Measurements from ENCODE around the gene EHMT1. TPM values are rescaled to one million over a fixed set of nuclear protein-coding genes. Genes with fewer than 3 reads are reported as not detected.

Gene EHMT1
- total and polyA plus RNA-seq, 9 of the 15 experiments (the other 6 are each of a cell fraction or from before 2014, with no cell fraction given): 2.2 to 76.0 (median 36.4) TPM

DNA sequence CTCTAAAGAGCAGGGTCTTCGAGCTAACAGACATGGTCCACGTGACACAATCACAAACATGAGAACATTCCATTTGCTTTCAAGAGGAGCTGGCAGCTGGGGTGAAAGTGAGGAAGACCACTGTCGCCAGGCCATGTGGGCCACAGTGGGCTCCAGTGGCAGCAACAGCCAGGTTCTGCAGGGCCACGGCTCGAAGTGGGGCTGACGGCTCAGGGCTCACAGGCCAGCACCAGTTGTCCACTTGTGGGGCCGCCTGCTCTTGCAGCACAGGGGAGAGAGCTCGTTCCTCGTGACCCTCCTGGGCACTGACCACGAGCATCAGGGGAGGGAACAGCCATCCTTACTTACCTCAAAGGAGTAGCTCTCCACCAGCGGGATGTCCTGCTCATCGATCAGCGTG, 30.5 kb upstream of the EHMT1 start:
- no peak overlapping the region for H3K4me3 ChIP-seq
- 90% methylated on average over 11 of the region's 13 CpGs for WGBS (ENCODE audit: insufficient coverage, low coverage, missing lambda C conversion rate)
- peaks cover 57% of the 10 kb centered on the region; the same call in 2 of the 3 replicates for H3K36me3 ChIP-seq (ENCODE audit: control insufficient read depth, insufficient read depth, low read length)
- ChIA-PET POLR2A (interaction anchor here (0.6 to 1.3 kb wide), 7 partner anchors 8 to 165 kb away, joined by 3 to 6 read pairs (median 3); partner anchors contain the start of gene DPH7), CTCF (ENCODE audit: low intra/inter-chr PET ratio) (no interaction called here)
- H3K27ac ChIP-seq (ENCODE audit: extremely low read depth, low read depth, low read length): no peak overlapping the region
- H3K9ac ChIP-seq (ENCODE audit: insufficient read depth in 1 of 2, low read depth in 2 of 2, low read length in 2 of 2): peak overlapping the region; percentile 82 to 99; a peak in 3 of 4 replicates
- DNase-seq (ENCODE audit: extremely low read depth in 1 of 4, low spot score in 3 of 4) (no peak), ATAC-seq (no peak), FAIRE-seq (no peak)
- peaks cover 27 to 61% of the 10 kb centered on the region in 2 experiments; a peak in 4 of 5 replicates for H3K4me1 ChIP-seq (replicated peaks in 1 of 2; ENCODE audit: control insufficient read depth in 2 of 2, insufficient read depth in 2 of 2, low read length in 2 of 2)
- H3K79me2 ChIP-seq (ENCODE audit: control insufficient read depth, insufficient read depth, low read length): peaks cover 35% of the 10 kb centered on the region
- TF ChIP-seq TBP (optimal IDR thresholded peaks at IDR 0.05; ENCODE audit: low read depth, low read length): no peak
- TF ChIP-seq FOXJ2 (tag; IDR thresholded peaks at IDR 0.05): no peak
- TF ChIP-seq POLR2G (IDR thresholded peaks at IDR 0.05; ENCODE audit: low read depth, low read length): peak; percentile 35; the same call in 1 of the 2 replicates
- H4K20me1 ChIP-seq (replicated peaks; ENCODE audit: control insufficient read depth, insufficient read depth, low read length): peaks cover 19% of the 10 kb centered on the region; the same call in 1 of the 2 replicates
- no peaks in the 10 kb centered on the region for H3K9me3 ChIP-seq (replicated peaks; ENCODE audit: control insufficient read depth, insufficient read depth, low read depth, low read length)
- in situ Hi-C loops (cut with MboI) (no loop called here), intact Hi-C loops (cut with micrococcal nuclease) (loop anchor here (10.0 kb wide), 1 partner anchor 86 kb away; no protein-coding TSS in a partner anchor)
- H2AFZ ChIP-seq (ENCODE audit: low read depth, low read length): no peak overlapping the region
- no peak overlapping the region for H3K4me2 ChIP-seq (ENCODE audit: insufficient read depth, low read length)
- H3K27me3 ChIP-seq (ENCODE audit: control insufficient read depth in 2 of 2, insufficient read depth in 2 of 2, low read length in 2 of 2): no peaks in the 10 kb centered on the region
- H3K9me1 ChIP-seq (ENCODE audit: control insufficient read depth, insufficient read depth, low read length): no peaks in the 10 kb centered on the region
- no TSS peak for BruUV-seq (replicated peaks)

DNA sequence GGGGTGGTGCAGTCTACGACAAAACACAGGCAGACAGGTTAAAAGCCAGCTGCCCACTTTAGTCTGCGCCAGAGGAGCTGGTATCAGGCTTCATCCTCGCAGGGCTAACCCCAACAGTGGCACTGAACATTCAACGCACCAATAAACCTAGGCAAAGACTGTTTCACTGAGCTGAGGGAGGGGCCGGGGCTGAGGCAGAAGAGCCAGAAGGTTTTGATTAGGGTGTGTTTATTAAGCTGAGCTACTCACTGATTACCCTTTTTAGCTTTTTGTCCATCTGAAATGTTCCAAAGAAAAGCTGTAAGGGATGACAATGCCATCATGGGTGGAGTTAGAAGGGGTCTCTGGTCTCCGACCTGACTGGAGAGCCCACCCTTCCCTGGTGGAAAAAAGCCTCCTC, 29.9 kb upstream of the EHMT1 start:
- ChIA-PET POLR2A (interaction anchor here (0.7 to 1.3 kb wide), 6 partner anchors 9 to 164 kb away, joined by 3 to 6 read pairs (median 3); partner anchors contain the start of gene DPH7), CTCF (ENCODE audit: low intra/inter-chr PET ratio) (no interaction called here)
- Histone ChIP-seq H3K27ac (ENCODE audit: extremely low read depth, low read depth, low read length) (peak overlapping the region; percentile 76; the same call in 2 of the 3 replicates), H3K27me3 (ENCODE audit: control insufficient read depth in 2 of 2, insufficient read depth in 2 of 2, low read length in 2 of 2) (no peaks in the 10 kb centered on the region), H3K79me2 (ENCODE audit: control insufficient read depth, insufficient read depth, low read length) (peaks cover 35% of the 10 kb centered on the region), H3K4me3 (peak overlapping the region; percentile 73; the same call in 1 of the 2 replicates), H4K20me1 (replicated peaks; ENCODE audit: control insufficient read depth, insufficient read depth, low read length) (peaks cover 19% of the 10 kb centered on the region; the same call in 1 of the 2 replicates), H3K9me3 (replicated peaks; ENCODE audit: control insufficient read depth, insufficient read depth, low read depth, low read length) (no peaks in the 10 kb centered on the region), H3K4me1 (replicated peaks in 1 of 2; ENCODE audit: control insufficient read depth in 2 of 2, insufficient read depth in 2 of 2, low read length in 2 of 2) (peaks cover 27 to 58% of the 10 kb centered on the region in 2 experiments; a peak in 4 of 5 replicates), H3K9ac (ENCODE audit: insufficient read depth in 1 of 2, low read depth in 2 of 2, low read length in 2 of 2) (peak overlapping the region; percentile 82 to 99), H2AFZ (ENCODE audit: low read depth, low read length) (no peak overlapping the region), H3K4me2 (ENCODE audit: insufficient read depth, low read length) (peak overlapping the region; percentile 92), H3K9me1 (ENCODE audit: control insufficient read depth, insufficient read depth, low read length) (no peaks in the 10 kb centered on the region), H3K36me3 (ENCODE audit: control insufficient read depth, insufficient read depth, low read length) (peaks cover 52% of the 10 kb centered on the region; the same call in 2 of the 3 replicates)
- 84% methylated on average over 6 of the region's 6 CpGs for WGBS (ENCODE audit: insufficient coverage, low coverage, missing lambda C conversion rate)
- BruUV-seq (replicated peaks): TSS peak; percentile 56
- DNase-seq (ENCODE audit: extremely low read depth in 1 of 4, low spot score in 3 of 4) (no peak), ATAC-seq (no peak), FAIRE-seq (no peak)
- intact Hi-C loops (cut with micrococcal nuclease): loop anchor here (10.0 kb wide), 1 partner anchor 86 kb away; no protein-coding TSS in a partner anchor
- in situ Hi-C loops (cut with MboI): no loop called here
- TF ChIP-seq SMARCB1 (IDR thresholded peaks at IDR 0.05; ENCODE audit: insufficient read length, low read depth) (no peak), PHB2 (IDR thresholded peaks at IDR 0.05; ENCODE audit: low read depth) (no peak), ZNF561 (CRISPR knock-in tag; conservative IDR thresholded peaks at IDR 0.05) (no peak), OTX1 (CRISPR knock-in tag; IDR thresholded peaks at IDR 0.05) (no peak), ZNF184 (CRISPR knock-in tag; IDR thresholded peaks at IDR 0.05) (no peak), ZNF764 (CRISPR knock-in tag; IDR thresholded peaks at IDR 0.05; ENCODE audit: low read depth) (no peak), SMARCE1 (IDR thresholded peaks at IDR 0.05) (no peak), HSF4 (CRISPR knock-in tag; IDR thresholded peaks at IDR 0.05; ENCODE audit: borderline replicate concordance) (no peak), MTA1 (IDR thresholded peaks at IDR 0.05; ENCODE audit: borderline replicate concordance) (no peak), CHD2 (IDR thresholded peaks at IDR 0.05; ENCODE audit: low read depth, low read length) (no peak), GTF2E2 (tag; IDR thresholded peaks at IDR 0.05) (no peak), DNMT1 (IDR thresholded peaks at IDR 0.05) (no peak)
- TF ChIP-seq, protein P1, sequence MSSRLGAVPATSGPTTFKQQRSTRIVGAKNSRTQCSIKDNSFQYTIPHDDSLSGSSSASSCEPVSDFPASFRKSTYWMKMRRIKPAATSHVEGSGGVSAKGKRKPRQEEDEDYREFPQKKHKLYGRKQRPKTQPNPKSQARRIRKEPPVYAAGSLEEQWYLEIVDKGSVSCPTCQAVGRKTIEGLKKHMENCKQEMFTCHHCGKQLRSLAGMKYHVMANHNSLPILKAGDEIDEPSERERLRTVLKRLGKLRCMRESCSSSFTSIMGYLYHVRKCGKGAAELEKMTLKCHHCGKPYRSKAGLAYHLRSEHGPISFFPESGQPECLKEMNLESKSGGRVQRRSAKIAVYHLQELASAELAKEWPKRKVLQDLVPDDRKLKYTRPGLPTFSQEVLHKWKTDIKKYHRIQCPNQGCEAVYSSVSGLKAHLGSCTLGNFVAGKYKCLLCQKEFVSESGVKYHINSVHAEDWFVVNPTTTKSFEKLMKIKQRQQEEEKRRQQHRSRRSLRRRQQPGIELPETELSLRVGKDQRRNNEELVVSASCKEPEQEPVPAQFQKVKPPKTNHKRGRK (tag; IDR thresholded peaks at IDR 0.05): no peak
